ENCODE measurements around the gene CUL9.

The CUL9 gene

DNA sequence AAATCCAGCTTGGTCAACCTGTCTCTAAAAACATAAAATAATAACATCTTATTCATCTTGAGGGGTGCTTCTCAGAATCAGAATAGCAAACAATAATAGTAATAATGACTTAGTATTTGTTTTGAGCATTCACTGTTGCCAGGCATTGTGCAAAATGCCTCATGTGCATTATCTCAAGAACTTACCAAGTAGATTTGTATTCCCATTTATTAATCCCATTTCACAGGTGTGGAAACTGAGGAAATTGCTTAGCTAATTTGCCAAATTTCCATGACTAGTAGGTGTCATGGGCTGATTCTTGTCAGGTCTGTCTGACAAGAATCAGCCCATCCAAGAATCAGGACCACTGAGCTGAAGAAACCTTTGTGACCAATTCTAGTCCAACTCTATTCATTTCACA lies 66.8 kb downstream of the CUL9 start:
- Histone ChIP-seq H3K9me3 (ENCODE audit: insufficient read depth, low read depth, low read length) (no peaks in the 10 kb centered on the region), H2BK120ac (ENCODE audit: insufficient read depth, low read length, poor library complexity) (no peak overlapping the region), H4K91ac (ENCODE audit: low read depth, low read length) (no peak overlapping the region), H3K4me3 (ENCODE audit: low read depth, low read length) (no peak overlapping the region), H3K36me3 (ENCODE audit: control insufficient read depth in 1 of 2, insufficient read depth in 2 of 2, low read length in 2 of 2) (no peaks in the 10 kb centered on the region), H3K14ac (ENCODE audit: low read length) (no peak overlapping the region), H3K27me3 (ENCODE audit: insufficient read depth, low read length) (peaks cover 25% of the 10 kb centered on the region), H3K4me1 (ENCODE audit: control insufficient read depth in 1 of 2, insufficient read depth in 2 of 2, low read length in 2 of 2) (peaks cover 10% of the 10 kb centered on the region in 2 experiments), H3K27ac (ENCODE audit: low read depth, low read length) (no peak overlapping the region), H3K4ac (ENCODE audit: low read depth, low read length) (no peak overlapping the region), H4K8ac (ENCODE audit: low read depth, low read length) (no peak overlapping the region), H2AFZ (ENCODE audit: insufficient read depth, low read length, poor library complexity) (no peak overlapping the region), H2AK5ac (ENCODE audit: low read length) (no peak overlapping the region), H3K23ac (ENCODE audit: low read length) (no peak overlapping the region), H2BK12ac (ENCODE audit: low read length) (no peak overlapping the region), H3K18ac (ENCODE audit: low read length) (no peak overlapping the region), H3K79me1 (ENCODE audit: low read length) (no peaks in the 10 kb centered on the region), H3K9ac (ENCODE audit: low read length) (no peak overlapping the region), H4K12ac (ENCODE audit: low read depth, low read length) (no peak overlapping the region), H3K79me2 (ENCODE audit: control insufficient read depth, insufficient read depth, low read length, poor library complexity) (no peaks in the 10 kb centered on the region), H2BK5ac (ENCODE audit: low read depth, low read length, poor library complexity) (no peak overlapping the region), H3K4me2 (ENCODE audit: low read length) (no peak overlapping the region)
- DNase-seq = no peak

DNA sequence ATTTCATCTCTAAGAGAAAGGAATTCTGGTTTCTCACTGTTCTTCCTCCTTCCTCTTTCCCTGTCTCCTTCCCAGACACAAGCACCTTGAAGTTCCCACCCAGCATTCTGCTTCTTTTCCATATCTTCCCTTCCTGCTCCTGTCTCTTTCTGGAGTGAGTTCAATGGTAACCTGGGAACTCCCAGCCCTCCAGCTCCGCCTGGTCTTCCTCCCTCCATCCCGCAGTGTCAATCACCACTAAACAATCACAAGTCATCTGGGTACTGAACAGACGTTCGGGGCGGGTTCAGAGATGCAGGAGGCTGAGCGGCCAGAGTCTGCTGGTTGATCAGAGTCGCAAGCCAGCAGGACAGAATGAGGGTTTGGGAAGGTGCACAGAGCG lies 69.0 kb downstream of the CUL9 start:
- no peak overlapping the region for H3K9ac ChIP-seq (ENCODE audit: low read length)
- H2BK5ac ChIP-seq (ENCODE audit: low read depth, low read length, poor library complexity) = no peak overlapping the region
- no peak overlapping the region for H4K91ac ChIP-seq (ENCODE audit: low read depth, low read length)
- H3K27ac ChIP-seq (ENCODE audit: low read depth, low read length) = no peak overlapping the region
- no peak overlapping the region for H3K4me2 ChIP-seq (ENCODE audit: low read length)
- peaks cover 6% of the 10 kb centered on the region for H3K27me3 ChIP-seq (ENCODE audit: insufficient read depth, low read length)
- H3K9me3 ChIP-seq (ENCODE audit: insufficient read depth, low read depth, low read length) = no peaks in the 10 kb centered on the region
- no CpG with 5 or more reads among the region's 8 CpGs for WGBS (ENCODE audit: extremely low coverage, insufficient coverage, insufficient read length)
- H4K8ac ChIP-seq (ENCODE audit: low read depth, low read length) = no peak overlapping the region
- no peaks in the 10 kb centered on the region for H3K79me1 ChIP-seq (ENCODE audit: low read length)
- no peak overlapping the region for H3K18ac ChIP-seq (ENCODE audit: low read length)
- no peak overlapping the region for H2BK12ac ChIP-seq (ENCODE audit: low read length)
- peak in 1 of 2 donors; percentile 14 for DNase-seq
- H3K36me3 ChIP-seq (ENCODE audit: control insufficient read depth in 1 of 2, insufficient read depth in 2 of 2, low read length in 2 of 2) = no peaks in the 10 kb centered on the region
- H2AFZ ChIP-seq (ENCODE audit: insufficient read depth, low read length, poor library complexity) = no peak overlapping the region
- no peak overlapping the region for H3K23ac ChIP-seq (ENCODE audit: low read length)
- H3K14ac ChIP-seq (ENCODE audit: low read length) = no peak overlapping the region
- H3K4me3 ChIP-seq (ENCODE audit: low read depth, low read length) = no peak overlapping the region
- H3K79me2 ChIP-seq (ENCODE audit: control insufficient read depth, insufficient read depth, low read length, poor library complexity) = no peaks in the 10 kb centered on the region
- peaks cover 10% of the 10 kb centered on the region in 2 experiments for H3K4me1 ChIP-seq (ENCODE audit: control insufficient read depth in 1 of 2, insufficient read depth in 2 of 2, low read length in 2 of 2)
- H2AK5ac ChIP-seq (ENCODE audit: low read length) = no peak overlapping the region
- H4K12ac ChIP-seq (ENCODE audit: low read depth, low read length) = no peak overlapping the region
- no peak overlapping the region for H2BK120ac ChIP-seq (ENCODE audit: insufficient read depth, low read length, poor library complexity)
- no peak overlapping the region for H3K4ac ChIP-seq (ENCODE audit: low read depth, low read length)

DNA sequence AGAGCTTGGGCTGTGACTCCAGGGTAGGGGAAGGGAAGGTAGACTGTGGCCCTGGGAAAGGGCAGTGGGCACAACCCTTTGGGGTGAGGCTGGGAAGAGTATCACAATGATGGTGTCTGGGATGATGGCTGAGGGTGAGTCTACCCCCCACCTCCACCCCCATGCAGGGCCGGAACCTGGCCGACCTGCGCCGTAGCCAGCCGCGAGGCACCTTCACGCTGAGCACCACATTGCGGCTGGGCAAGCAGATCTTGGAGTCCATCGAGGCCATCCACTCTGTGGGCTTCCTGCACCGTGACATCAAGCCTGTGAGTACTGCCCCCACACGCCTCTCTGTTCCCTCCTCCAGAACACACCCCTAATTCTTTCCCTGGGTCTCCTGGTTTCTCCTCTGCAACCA lies 71.4 kb downstream of the CUL9 start:
- H2AFZ ChIP-seq (ENCODE audit: insufficient read depth, low read length, poor library complexity) = no peak overlapping the region
- no peak for DNase-seq
- no CpG with 5 or more reads among the region's 11 CpGs for WGBS (ENCODE audit: extremely low coverage, insufficient coverage, insufficient read length)

DNA sequence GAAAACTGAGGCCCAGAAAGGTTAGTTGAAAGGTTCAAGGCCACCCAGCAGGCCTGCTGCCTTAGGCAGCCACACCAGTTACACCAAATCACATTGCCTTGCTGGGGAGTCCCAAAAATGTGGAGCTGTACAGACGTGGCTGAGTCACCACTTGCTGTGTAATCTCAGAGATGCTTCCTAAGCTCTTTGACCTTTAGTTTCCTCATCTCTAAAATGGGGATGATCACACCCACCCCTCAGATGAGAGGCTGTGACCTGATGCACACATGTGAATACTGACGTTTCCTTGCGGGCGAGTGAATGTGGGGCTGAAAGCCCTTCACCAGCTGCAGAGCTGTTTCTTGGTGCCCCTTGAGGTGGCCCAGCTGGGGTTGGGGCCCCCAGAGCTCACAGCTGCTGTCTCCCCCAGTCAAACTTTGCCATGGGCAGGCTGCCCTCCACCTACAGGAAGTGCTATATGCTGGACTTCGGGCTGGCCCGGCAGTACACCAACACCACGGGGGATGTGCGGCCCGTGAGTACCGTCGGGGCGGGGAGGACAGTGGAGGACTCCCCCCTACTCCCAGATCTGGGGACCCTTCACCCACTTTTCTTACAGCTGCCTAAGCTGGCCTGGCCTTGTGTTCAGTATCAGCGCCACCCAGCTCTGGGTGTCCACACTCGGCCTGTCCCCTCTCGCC lies 72.3 kb downstream of the CUL9 start:
- H2AFZ ChIP-seq (ENCODE audit: insufficient read depth, low read length, poor library complexity) = no peak overlapping the region
- H2BK12ac ChIP-seq (ENCODE audit: low read length) = no peak overlapping the region
- no peak overlapping the region for H3K4ac ChIP-seq (ENCODE audit: low read depth, low read length)
- no CpG with 5 or more reads among the region's 15 CpGs for WGBS (ENCODE audit: extremely low coverage, insufficient coverage, insufficient read length)
- H3K79me2 ChIP-seq (ENCODE audit: control insufficient read depth, insufficient read depth, low read length, poor library complexity) = no peaks in the 10 kb centered on the region
- H3K18ac ChIP-seq (ENCODE audit: low read length) = no peak overlapping the region
- H3K4me2 ChIP-seq (ENCODE audit: low read length) = no peak overlapping the region
- H4K91ac ChIP-seq (ENCODE audit: low read depth, low read length) = no peak overlapping the region
- H4K12ac ChIP-seq (ENCODE audit: low read depth, low read length) = no peak overlapping the region
- H3K4me1 ChIP-seq (ENCODE audit: control insufficient read depth in 1 of 2, insufficient read depth in 2 of 2, low read length in 2 of 2) = no peaks in the 10 kb centered on the region
- no peak overlapping the region for H3K14ac ChIP-seq (ENCODE audit: low read length)
- no peak overlapping the region for H2BK120ac ChIP-seq (ENCODE audit: insufficient read depth, low read length, poor library complexity)
- no peaks in the 10 kb centered on the region for H3K9me3 ChIP-seq (ENCODE audit: insufficient read depth, low read depth, low read length)
- no peak overlapping the region for H3K23ac ChIP-seq (ENCODE audit: low read length)
- no peaks in the 10 kb centered on the region for H3K27me3 ChIP-seq (ENCODE audit: insufficient read depth, low read length)
- H4K8ac ChIP-seq (ENCODE audit: low read depth, low read length) = no peak overlapping the region
- DNase-seq = no peak
- no peaks in the 10 kb centered on the region for H3K36me3 ChIP-seq (ENCODE audit: control insufficient read depth in 1 of 2, insufficient read depth in 2 of 2, low read length in 2 of 2)
- no peak overlapping the region for H3K9ac ChIP-seq (ENCODE audit: low read length)
- no peaks in the 10 kb centered on the region for H3K79me1 ChIP-seq (ENCODE audit: low read length)
- no peak overlapping the region for H2AK5ac ChIP-seq (ENCODE audit: low read length)
- H3K4me3 ChIP-seq (ENCODE audit: low read depth, low read length) = no peak overlapping the region
- H2BK5ac ChIP-seq (ENCODE audit: low read depth, low read length, poor library complexity) = no peak overlapping the region
- H3K27ac ChIP-seq (ENCODE audit: low read depth, low read length) = no peak overlapping the region

More for the DNA sequence above, 71.4 kb downstream of the CUL9 start:
- Histone ChIP-seq H3K79me1 (ENCODE audit: low read length) (no peaks in the 10 kb centered on the region), H4K91ac (ENCODE audit: low read depth, low read length) (no peak overlapping the region), H3K4me3 (ENCODE audit: low read depth, low read length) (no peak overlapping the region), H3K4me2 (ENCODE audit: low read length) (no peak overlapping the region), H4K8ac (ENCODE audit: low read depth, low read length) (no peak overlapping the region), H4K12ac (ENCODE audit: low read depth, low read length) (no peak overlapping the region), H3K36me3 (ENCODE audit: control insufficient read depth in 1 of 2, insufficient read depth in 2 of 2, low read length in 2 of 2) (no peaks in the 10 kb centered on the region), H2BK5ac (ENCODE audit: low read depth, low read length, poor library complexity) (no peak overlapping the region), H3K79me2 (ENCODE audit: control insufficient read depth, insufficient read depth, low read length, poor library complexity) (no peaks in the 10 kb centered on the region), H2AK5ac (ENCODE audit: low read length) (no peak overlapping the region), H3K23ac (ENCODE audit: low read length) (no peak overlapping the region), H3K18ac (ENCODE audit: low read length) (no peak overlapping the region), H3K27me3 (ENCODE audit: insufficient read depth, low read length) (no peaks in the 10 kb centered on the region), H3K9ac (ENCODE audit: low read length) (no peak overlapping the region), H2BK120ac (ENCODE audit: insufficient read depth, low read length, poor library complexity) (no peak overlapping the region), H3K14ac (ENCODE audit: low read length) (no peak overlapping the region), H3K4ac (ENCODE audit: low read depth, low read length) (no peak overlapping the region), H3K27ac (ENCODE audit: low read depth, low read length) (no peak overlapping the region), H2BK12ac (ENCODE audit: low read length) (no peak overlapping the region), H3K9me3 (ENCODE audit: insufficient read depth, low read depth, low read length) (no peaks in the 10 kb centered on the region), H3K4me1 (ENCODE audit: control insufficient read depth in 1 of 2, insufficient read depth in 2 of 2, low read length in 2 of 2) (no peaks in the 10 kb centered on the region)
